GM21619 (cell line): Measurements from ENCODE around the gene SH2D1B.

ENCODE experiments used
- ATAC-seq: cut with Tn5 transposase; IDR thresholded peaks from one replicate; pipeline ENCODE4 v1.9.1; 2021; ENCODE audit not compliant: unreplicated experiment

The SH2D1B gene

GRCh38 chr1:162383091-162383490 is 28.8 kb downstream of the SH2D1B start:
- no peak for ATAC-seq

- ATAC-seq: no peak
Measured at GRCh38 chr1:162381941-162382750, 29.8 kb downstream of the SH2D1B start.

GRCh38 chr1:162381383-162381782 is 30.6 kb downstream of the SH2D1B start, which contains the start of gene C1orf226:
Gene C1orf226 (plus strand): TSS chr1:162381728. CDS start chr1:162381902, 174 bp downstream.
- ATAC-seq: no peak

GRCh38 chr1:162380061-162380846 is 31.7 kb downstream of the SH2D1B start:
- no peak for ATAC-seq

GRCh38 chr1:162376691-162377090 is 35.2 kb downstream of the SH2D1B start, which contains the start of gene SPATA46:
Gene SPATA46 (minus strand): TSS chr1:162376854. CDS start chr1:162376790, 64 bp downstream.
- ATAC-seq: no peak

GRCh38 chr1:162375463-162375862 is 36.5 kb downstream of the SH2D1B start:
- ATAC-seq: no peak

GRCh38 chr1:162374406-162374805 is 37.5 kb downstream of the SH2D1B start:
- no peak for ATAC-seq

- ATAC-seq: no peak
Measured at GRCh38 chr1:162373541-162374260, 38.2 kb downstream of the SH2D1B start.

- ATAC-seq: no peak
Measured at GRCh38 chr1:162373072-162373427, 38.9 kb downstream of the SH2D1B start.

GRCh38 chr1:162372159-162373071 is 39.5 kb downstream of the SH2D1B start:
- no peak for ATAC-seq

- ATAC-seq: no peak
Measured at GRCh38 chr1:162371611-162372010, 40.3 kb downstream of the SH2D1B start.

- no peak for ATAC-seq
Measured at GRCh38 chr1:162370721-162371120, 41.2 kb downstream of the SH2D1B start.

- no peak for ATAC-seq
Measured at GRCh38 chr1:162370161-162370560, 41.8 kb downstream of the SH2D1B start.

GRCh38 chr1:162369571-162369970 is 42.4 kb downstream of the SH2D1B start:
- no peak for ATAC-seq

GRCh38 chr1:162368451-162368850 is 43.5 kb downstream of the SH2D1B start:
- no peak for ATAC-seq

- no peak for ATAC-seq
Measured at GRCh38 chr1:162367772-162368171, 44.2 kb downstream of the SH2D1B start.

GRCh38 chr1:162367073-162367472 is 44.9 kb downstream of the SH2D1B start:
- no peak for ATAC-seq

GRCh38 chr1:162366671-162367070 is 45.3 kb downstream of the SH2D1B start:
- no peak for ATAC-seq

- ATAC-seq: no peak
Measured at GRCh38 chr1:162366149-162366548, 45.8 kb downstream of the SH2D1B start.

GRCh38 chr1:162365284-162366020 is 46.5 kb downstream of the SH2D1B start:
- no peak for ATAC-seq
